ENCODE results near the gene ITGB8.

The ITGB8 gene

GRCh38 chr7:20307901-20308300 lies 22.8 kb upstream of the ITGB8 start:
- peak; percentile 75 for DNase-seq (ENCODE audit: low read depth, low spot score)

DNA sequence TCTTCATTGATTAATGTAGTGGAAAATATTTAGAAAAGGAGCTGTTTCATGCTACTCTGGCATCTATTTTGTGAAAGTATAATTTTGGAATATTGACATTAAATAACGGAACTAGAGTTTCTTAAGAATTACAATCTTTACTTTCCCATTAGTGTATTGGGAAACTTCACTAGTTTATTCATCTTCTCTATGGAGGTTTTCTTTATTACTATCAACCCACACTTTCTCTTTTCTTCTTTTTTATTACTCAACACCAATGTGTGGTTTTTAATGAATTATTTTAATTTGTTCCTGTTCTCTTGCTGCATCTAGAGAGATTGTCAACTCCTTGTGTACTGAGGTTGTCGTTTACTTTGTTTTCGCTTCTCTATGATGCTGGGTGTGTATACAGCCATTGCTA lies 20.4 kb upstream of the ITGB8 start:
- DNase-seq (ENCODE audit: low read depth, low spot score): no peak

GRCh38 chr7:20310963-20311742 lies 19.5 kb upstream of the ITGB8 start:
- DNase-seq (ENCODE audit: low read depth, low spot score): peak; percentile 64

DNA sequence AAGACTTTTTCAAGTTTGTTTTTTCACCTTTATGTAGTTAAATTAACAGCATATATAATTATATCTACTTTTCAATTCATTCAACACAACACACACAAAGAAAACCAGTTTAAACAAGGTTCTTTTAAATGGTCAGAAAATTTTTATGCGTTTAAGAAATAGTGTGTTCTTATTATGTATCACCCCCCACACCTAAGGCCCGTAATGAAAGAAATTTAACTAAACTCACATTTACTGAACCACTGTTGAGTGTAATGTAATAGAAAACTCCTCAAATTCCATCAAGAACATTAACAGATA lies 19.0 kb upstream of the ITGB8 start:
- no peak for DNase-seq (ENCODE audit: low read depth, low spot score)

DNA sequence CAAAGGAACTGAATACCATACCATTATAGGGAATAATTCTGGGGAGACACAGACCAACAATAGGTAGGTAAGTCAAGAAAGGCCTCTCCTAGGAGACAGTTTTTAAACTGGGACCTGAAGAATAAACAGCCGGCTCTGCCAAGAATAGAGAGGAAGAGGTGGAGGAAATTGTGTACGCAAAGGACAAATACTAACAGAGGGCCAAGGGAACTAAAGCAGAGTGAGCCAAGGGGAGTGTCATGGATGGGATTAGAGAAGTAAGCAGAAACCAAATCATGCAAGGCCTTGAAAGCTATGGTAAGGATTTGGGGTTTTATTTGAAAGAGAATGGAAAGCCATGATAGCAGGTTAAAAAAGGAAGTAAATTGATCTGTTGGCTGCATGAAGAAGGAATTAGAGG lies 18.1 kb upstream of the ITGB8 start:
- no peak for DNase-seq (ENCODE audit: low read depth, low spot score)

GRCh38 chr7:20313626-20314025 lies 17.1 kb upstream of the ITGB8 start:
- no peak for DNase-seq (ENCODE audit: low read depth, low spot score)

DNA sequence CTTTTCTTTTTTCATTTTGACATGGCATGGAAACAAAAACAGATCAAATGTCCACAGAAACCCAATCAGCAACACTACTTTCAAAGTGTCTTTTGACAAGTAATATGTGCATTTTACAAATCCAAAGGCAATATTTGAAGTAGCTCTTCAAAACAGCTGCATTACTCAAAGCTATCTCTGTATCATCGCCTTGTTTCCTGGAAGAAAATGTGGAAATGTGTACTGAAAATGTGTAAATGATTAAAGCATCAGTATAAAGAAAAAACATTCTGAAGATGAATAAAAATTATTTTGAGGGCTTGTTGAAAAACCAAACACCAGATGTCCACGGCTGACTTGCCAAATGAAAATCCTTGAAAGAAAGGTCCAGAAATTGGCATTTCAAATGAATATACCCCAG lies 16.5 kb upstream of the ITGB8 start:
- DNase-seq (ENCODE audit: low read depth, low spot score): no peak

DNA sequence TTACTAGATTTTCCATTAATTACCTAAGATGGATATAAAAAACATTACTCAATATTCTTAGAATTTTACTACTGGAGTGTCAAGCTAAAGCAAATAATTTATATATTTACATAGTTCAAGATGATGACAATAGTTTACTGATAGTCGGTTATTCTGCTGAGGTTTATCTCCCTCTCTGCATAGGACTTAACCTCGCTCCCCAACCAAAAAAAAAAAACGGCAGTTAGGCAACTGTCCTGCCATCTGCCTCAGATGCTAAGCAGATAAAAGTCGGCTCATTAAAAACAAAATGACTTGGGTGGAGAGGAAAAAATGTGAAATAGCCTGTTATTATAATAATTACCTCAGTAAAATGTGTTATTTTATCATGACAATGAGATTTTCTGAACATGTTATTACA lies 14.0 kb upstream of the ITGB8 start:
- no peak for DNase-seq (ENCODE audit: low read depth, low spot score)

- no peak for DNase-seq (ENCODE audit: low read depth, low spot score)
These were observed 13.3 kb upstream of the ITGB8 start for GRCh38 chr7:20317413-20317812.

- no peak for DNase-seq (ENCODE audit: low read depth, low spot score)
These were observed 11.8 kb upstream of the ITGB8 start for GRCh38 chr7:20318933-20319332.

GRCh38 chr7:20320322-20320721 lies 10.4 kb upstream of the ITGB8 start:
- peak; percentile 37 for DNase-seq (ENCODE audit: low read depth, low spot score)

- no peak for DNase-seq (ENCODE audit: low read depth, low spot score)
These were observed 9.9 kb upstream of the ITGB8 start for GRCh38 chr7:20320786-20321185.

DNA sequence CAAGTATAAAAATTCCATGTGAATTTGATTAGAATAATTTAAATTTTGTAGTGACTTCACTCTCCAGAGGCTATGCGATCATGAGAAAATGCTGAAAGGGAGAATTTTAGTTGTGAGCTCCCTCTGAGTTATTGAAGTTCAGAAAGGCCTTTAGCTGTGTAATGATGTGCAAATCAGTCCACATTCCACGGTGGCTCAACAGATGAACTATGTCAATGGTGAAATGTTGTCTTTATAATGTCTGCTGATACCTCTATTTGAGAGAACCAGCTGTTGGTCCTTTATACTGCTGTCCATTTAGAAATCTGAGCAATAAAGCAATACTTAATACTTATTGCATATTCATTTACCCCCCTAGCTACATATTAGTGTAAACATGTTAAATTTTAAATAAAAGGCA lies 7.1 kb upstream of the ITGB8 start:
- DNase-seq (ENCODE audit: low read depth, low spot score): no peak

GRCh38 chr7:20326342-20326741 lies 4.4 kb upstream of the ITGB8 start:
- no peak for DNase-seq (ENCODE audit: low read depth, low spot score)

- peak; percentile 52 for DNase-seq (ENCODE audit: low read depth, low spot score)
These were observed 3.6 kb upstream of the ITGB8 start for GRCh38 chr7:20327055-20327454.

- no peak for DNase-seq (ENCODE audit: low read depth, low spot score)
These were observed 2.7 kb upstream of the ITGB8 start for GRCh38 chr7:20328027-20328426.

GRCh38 chr7:20328692-20329091 lies 2.0 kb upstream of the ITGB8 start:
- no peak for DNase-seq (ENCODE audit: low read depth, low spot score)

DNA sequence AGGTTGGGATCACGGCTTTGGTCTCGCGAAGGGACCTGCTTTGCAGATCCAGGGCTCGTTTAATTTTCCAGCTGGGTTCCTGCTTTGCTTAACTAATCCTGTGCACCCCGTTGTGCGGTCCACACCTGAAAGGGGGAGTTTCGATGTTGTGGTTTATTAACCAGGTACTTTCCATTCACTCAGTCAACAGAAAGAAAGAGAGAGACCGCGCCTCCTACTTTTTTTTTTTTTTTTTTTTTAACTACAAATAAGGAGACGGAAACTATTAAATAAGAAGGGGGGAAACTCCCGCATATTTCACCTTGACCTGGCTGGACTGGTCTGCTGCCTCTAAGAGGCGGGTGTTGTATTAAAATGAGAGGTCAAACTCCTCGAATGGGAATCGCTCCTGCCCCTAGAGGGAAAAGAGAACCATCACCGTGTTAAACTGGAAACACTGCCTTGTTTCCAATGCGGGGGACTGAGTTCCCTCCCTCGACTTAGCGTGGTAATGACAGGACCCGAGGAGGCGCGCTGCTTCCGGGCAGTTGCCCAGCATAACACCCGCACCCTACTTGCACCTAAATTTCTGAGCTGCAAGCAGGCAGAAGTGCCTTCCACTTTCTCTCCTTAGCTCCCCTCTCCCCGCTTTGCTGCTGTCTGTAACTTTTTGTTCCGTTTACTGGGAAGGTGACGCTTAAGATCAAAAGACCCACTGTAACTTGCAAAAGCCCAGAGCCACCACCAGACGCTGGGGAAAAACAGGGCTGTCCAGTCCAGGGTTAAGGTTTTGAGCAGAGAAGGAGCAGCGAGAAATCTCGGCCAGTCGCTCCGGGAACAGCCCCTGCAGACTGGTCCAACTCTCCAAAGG lies 1.1 kb upstream of the ITGB8 start:
- peak; percentile 87 for DNase-seq (ENCODE audit: low read depth, low spot score)

DNA sequence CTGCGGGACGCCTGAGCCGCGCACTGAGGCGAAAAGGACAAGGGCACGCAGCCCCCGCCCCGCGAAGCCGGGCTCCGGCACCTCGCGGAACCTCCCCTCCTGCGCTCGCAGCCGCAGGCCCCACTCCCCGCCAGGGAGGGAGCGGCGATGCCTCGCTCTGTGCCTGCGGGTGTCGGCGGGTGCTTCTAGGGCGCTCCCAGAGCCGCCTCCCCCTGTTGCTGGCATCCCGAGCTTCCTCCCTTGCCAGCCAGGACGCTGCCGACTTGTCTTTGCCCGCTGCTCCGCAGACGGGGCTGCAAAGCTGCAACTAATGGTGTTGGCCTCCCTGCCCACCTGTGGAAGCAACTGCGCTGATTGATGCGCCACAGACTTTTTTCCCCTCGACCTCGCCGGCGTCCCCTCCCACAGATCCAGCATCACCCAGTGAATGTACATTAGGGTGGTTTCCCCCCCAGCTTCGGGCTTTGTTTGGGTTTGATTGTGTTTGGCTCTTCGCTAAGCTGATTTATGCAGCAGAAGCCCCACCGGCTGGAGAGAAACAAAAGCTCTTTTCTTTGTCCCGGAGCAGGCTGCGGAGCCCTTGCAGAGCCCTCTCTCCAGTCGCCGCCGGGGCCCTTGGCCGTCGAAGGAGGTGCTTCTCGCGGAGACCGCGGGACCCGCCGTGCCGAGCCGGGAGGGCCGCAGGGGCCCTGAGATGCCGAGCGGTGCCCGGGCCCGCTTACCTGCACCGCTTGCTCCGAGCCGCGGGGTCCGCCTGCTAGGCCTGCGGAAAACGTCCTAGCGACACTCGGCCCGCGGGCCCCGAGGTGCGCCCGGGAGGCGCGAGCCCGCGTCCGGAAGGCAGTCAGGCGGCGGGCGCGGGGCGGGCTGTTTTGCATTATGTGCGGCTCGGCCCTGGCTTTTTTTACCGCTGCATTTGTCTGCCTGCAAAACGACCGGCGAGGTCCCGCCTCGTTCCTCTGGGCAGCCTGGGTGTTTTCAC lies 519 bp downstream of the ITGB8 start:
- DNase-seq (ENCODE audit: low read depth, low spot score): peak; percentile 71

DNA sequence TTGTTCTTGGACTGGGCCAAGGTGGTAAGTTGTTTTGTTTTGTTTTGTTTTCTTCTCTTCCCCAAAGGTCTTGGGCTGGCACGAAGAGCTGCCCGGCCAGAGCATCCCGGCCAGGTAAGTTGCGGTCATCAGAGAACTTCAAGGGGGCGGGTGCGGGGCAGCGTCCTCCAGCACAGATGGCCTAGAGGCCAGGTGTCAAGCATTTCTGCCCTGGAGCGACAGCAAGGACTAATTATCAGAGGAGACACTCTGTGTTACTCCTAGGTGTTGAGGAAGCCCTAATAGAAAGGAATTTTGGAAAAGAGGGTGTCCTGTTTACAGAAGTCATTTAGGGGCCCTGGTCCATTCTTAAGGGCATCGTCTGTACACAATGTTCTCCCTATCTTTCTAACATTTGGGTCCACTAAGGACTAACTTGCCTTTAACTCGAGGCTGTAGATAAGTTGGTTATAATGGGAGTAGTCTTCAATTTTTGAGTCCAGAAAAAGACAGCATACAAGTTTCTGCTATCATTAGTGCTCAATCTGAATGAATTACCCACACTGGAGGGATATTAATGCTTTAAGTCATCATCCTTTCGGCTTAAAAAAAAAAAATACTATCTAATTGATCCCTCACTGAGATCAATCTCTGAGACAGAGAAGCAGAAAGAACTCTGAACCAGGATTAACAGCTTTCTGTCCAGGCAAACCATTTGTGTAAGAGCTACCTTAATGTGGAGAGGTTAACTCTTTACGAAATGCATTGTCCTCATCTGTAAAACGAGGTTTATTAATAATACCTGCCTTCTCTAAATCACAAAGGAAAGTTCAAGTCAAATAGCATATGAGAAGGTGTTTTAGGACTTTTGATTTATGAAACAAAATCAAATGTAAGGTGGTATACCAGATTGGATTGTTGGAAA lies 1.5 kb downstream of the ITGB8 start:
- no peak for DNase-seq (ENCODE audit: low read depth, low spot score)

GRCh38 chr7:20338285-20338684 lies 7.6 kb downstream of the ITGB8 start:
- DNase-seq (ENCODE audit: low read depth, low spot score): no peak

All from astrocyte of the hippocampus (primary cell).